Liver (tissue), 9 donors: ENCODE measurements around the gene UBE2K. TPM values are rescaled to one million over a fixed set of nuclear protein-coding genes. Genes with fewer than 3 reads are reported as not detected.
"Not testable (repeated sequence)": the region's sequence is repeated elsewhere in the genome, so short reads cannot be mapped to it uniquely, and the experiment has no call there.

Source experiments
- DNase-seq: peaks from one replicate; pipeline ENCODE4 v3.0.0-alpha.2; 2017; ENCODE audit warnings: low spot score
- H3K27ac ChIP-seq, 2 donors: one replicate each; pipeline ENCODE4 v1.7.0; 2013; ENCODE audit warnings: inconsistent platforms in 2 of 2, low read length in 2 of 2, control low read depth in 1 of 2, low read depth in 1 of 2, mild to moderate bottlenecking in 1 of 2
- H3K27me3 ChIP-seq, 4 donors: one replicate each; pipeline versions ENCODE4 v1.6.1 to v1.7.0; 2013; ENCODE audit warnings: low read length in 3 of 4, inconsistent platforms in 1 of 4, mild to moderate bottlenecking in 1 of 4, moderate library complexity in 1 of 4; ENCODE audit not compliant: control insufficient read depth in 4 of 4, insufficient read depth in 4 of 4
- H3K36me3 ChIP-seq, 4 donors: one replicate each; pipeline versions ENCODE4 v1.6.1 to v1.7.0; 2013; ENCODE audit warnings: low read length in 3 of 4, mild to moderate bottlenecking in 3 of 4, low read depth in 1 of 4, moderate library complexity in 1 of 4; ENCODE audit not compliant: control insufficient read depth in 4 of 4, insufficient read depth in 3 of 4
- H3K4me1 ChIP-seq, 4 donors: one replicate each; pipeline versions ENCODE4 v1.6.1 to v1.7.0; 2013; ENCODE audit warnings: low read length in 3 of 4, mild to moderate bottlenecking in 3 of 4, moderate library complexity in 1 of 4; ENCODE audit not compliant: control insufficient read depth in 4 of 4, insufficient read depth in 4 of 4
- H3K4me3 ChIP-seq, 3 donors: one replicate each; pipeline versions ENCODE4 v1.6.1 to v1.7.0; 2013; ENCODE audit warnings: low read length in 3 of 3, control low read depth in 1 of 3, low read depth in 1 of 3, mild to moderate bottlenecking in 1 of 3
- H3K9ac ChIP-seq, 2 donors: one replicate each; pipeline ENCODE4 v1.7.0; 2013; ENCODE audit warnings: low read length in 2 of 2, mild to moderate bottlenecking in 2 of 2, moderate library complexity in 2 of 2, control low read depth in 1 of 2, low read depth in 1 of 2
- H3K9me3 ChIP-seq, 4 donors: one replicate each; pipeline versions ENCODE4 v1.6.1 to v1.7.0; 2013; ENCODE audit warnings: low read length in 3 of 4; ENCODE audit not compliant: control insufficient read depth in 4 of 4
- FOXA1 ChIP-seq: IDR thresholded peaks from 2 replicates; pipeline ENCODE4 v1.6.1; 2016; ENCODE audit warnings: antibody characterized with exemption
- RAD21 ChIP-seq, 2 donors: IDR thresholded peaks; 2 replicates each; pipeline ENCODE4 v1.6.1; 2016; ENCODE audit warnings: antibody characterized with exemption in 2 of 2, mild to moderate bottlenecking in 2 of 2
- SP1 ChIP-seq: IDR thresholded peaks from 2 replicates; pipeline ENCODE4 v1.6.1; 2018; ENCODE audit warnings: antibody characterized with exemption, mild to moderate bottlenecking
- TAF1 ChIP-seq: conservative IDR thresholded peaks from 2 replicates; pipeline ENCODE4 v1.6.1; 2016; ENCODE audit warnings: antibody characterized with exemption, mild to moderate bottlenecking
- YY1 ChIP-seq: IDR thresholded peaks from 2 replicates; pipeline ENCODE4 v1.6.1; 2016; ENCODE audit warnings: antibody characterized with exemption, mild to moderate bottlenecking
- WGBS: extraction: QIAGEN DNeasy Blood & Tissue Kit; methylation state at CpG from one replicate; pipeline ENCODE4 v1.1.7; 2013; 5-methylcytosine and 5-hydroxymethylcytosine counted together
- polyA plus RNA-seq, 2 donors: library from polyadenylated mRNA; stranded (reverse) in 1 of 2; unstranded in 1 of 2; fragments of 200-250 nt in 1 of 2; fragments of >200 nt in 1 of 2; fragmentation: Nextera tagmentation in 1 of 2; extraction: Ambion mirVana in 1 of 2; gene quantifications; one replicate each; pipeline versions ENCODE4 v1.2.1 to v1.2.3, GENCODE V29; 2013 to 2015
- total RNA-seq, 2 donors: library from RNA; depleted of rRNA; stranded (reverse); fragments of >200 nt; gene quantifications; one replicate each; pipeline ENCODE4 v1.2.3, GENCODE V29; 2014
- TF ChIP-seq, protein P1 (sequence below): IDR thresholded peaks from 2 replicates; pipeline ENCODE4 v1.6.1; 2016; ENCODE audit warnings: antibody characterized with exemption
- TF ChIP-seq, protein P2 (sequence below): IDR thresholded peaks from 2 replicates; pipeline ENCODE4 v1.6.1; 2016; ENCODE audit warnings: antibody characterized with exemption, mild to moderate bottlenecking
- TF ChIP-seq, protein P3 (sequence below): fragments of 150-350 bp; IDR thresholded peaks from 2 replicates; pipeline ENCODE4 v1.5.1; 2017; ENCODE audit warnings: improper control_type of control experiment, low read depth, low read length; ENCODE audit not compliant: missing input control
- TF ChIP-seq, protein P4 (sequence below): IDR thresholded peaks from 2 replicates; pipeline ENCODE4 v1.6.1; 2016; ENCODE audit warnings: antibody characterized with exemption
- donor health status: healthy.
- donor health status: healthy.
- donor health status: healthy.
- donor health status: healthy.
- donor health status: healthy.

The UBE2K gene
- total and polyA plus RNA-seq, 4 donors: 21.5 to 45.3 (median 26.0) TPM

DNA sequence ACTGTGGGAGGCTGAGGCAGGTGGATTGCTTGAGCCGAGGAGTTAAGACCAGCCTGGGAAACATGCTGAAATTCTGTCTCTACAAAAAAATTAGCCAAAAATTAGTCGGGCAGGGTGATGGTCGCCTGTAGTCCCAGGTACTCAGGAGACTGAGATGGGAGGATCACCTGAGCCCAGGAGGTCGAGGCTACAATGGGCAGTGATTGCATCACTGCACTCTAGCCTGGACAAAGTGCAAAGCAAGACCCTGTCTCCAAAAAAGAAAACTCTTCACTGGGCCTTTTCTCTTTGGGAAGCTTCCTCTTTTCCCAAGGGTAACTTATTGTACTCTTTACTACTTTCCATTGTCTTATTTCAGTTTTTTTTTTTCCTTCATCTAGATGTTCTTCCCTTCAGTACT is 88.9 kb downstream of the UBE2K start:
- TF ChIP-seq SP1 (no peak), RAD21 (IDR thresholded peaks at IDR 0.05) (no peak), YY1 (no peak), TAF1 (no peak)
- TF ChIP-seq, protein P1, sequence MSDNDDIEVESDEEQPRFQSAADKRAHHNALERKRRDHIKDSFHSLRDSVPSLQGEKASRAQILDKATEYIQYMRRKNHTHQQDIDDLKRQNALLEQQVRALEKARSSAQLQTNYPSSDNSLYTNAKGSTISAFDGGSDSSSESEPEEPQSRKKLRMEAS: no peak
- no peak overlapping the region for H3K9ac ChIP-seq
- H3K36me3 ChIP-seq: no peaks in the 10 kb centered on the region
- no peaks in the 10 kb centered on the region for H3K4me1 ChIP-seq
- H3K9me3 ChIP-seq: no peaks in the 10 kb centered on the region
- no peak overlapping the region for H3K4me3 ChIP-seq
- no peak for DNase-seq
- no peaks in the 10 kb centered on the region for H3K27me3 ChIP-seq
- H3K27ac ChIP-seq: no peak overlapping the region
- 64% methylated on average over 4 of the region's 4 CpGs for WGBS

DNA sequence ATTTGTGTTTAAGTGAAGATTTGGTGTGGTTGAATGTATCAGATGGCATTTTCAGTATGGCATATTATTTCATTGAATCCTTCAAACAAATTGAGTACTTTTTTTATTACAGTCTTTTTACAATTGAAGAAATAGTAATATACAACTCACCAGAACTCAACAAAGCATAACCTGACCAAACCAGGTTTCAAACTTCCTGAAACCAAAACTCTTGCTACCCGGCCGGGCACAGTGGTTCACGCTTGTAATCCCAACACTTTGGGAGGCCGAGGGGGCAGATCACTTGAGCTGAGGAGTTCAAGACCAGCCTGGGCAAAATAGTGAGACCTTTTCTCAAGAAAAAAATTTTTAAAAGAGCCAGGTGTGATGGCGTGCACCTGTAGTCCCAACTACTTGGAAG is 94.2 kb downstream of the UBE2K start:
- Histone ChIP-seq H3K4me1 (no peaks in the 10 kb centered on the region), H3K36me3 (no peaks in the 10 kb centered on the region), H3K9ac (no peak overlapping the region), H3K27me3 (no peaks in the 10 kb centered on the region), H3K9me3 (no peaks in the 10 kb centered on the region), H3K27ac (no peak overlapping the region), H3K4me3 (no peak overlapping the region)
- no peak for TF ChIP-seq FOXA1
- TF ChIP-seq, protein P1: no peak
- no peak for TF ChIP-seq TAF1
- TF ChIP-seq, protein P2, sequence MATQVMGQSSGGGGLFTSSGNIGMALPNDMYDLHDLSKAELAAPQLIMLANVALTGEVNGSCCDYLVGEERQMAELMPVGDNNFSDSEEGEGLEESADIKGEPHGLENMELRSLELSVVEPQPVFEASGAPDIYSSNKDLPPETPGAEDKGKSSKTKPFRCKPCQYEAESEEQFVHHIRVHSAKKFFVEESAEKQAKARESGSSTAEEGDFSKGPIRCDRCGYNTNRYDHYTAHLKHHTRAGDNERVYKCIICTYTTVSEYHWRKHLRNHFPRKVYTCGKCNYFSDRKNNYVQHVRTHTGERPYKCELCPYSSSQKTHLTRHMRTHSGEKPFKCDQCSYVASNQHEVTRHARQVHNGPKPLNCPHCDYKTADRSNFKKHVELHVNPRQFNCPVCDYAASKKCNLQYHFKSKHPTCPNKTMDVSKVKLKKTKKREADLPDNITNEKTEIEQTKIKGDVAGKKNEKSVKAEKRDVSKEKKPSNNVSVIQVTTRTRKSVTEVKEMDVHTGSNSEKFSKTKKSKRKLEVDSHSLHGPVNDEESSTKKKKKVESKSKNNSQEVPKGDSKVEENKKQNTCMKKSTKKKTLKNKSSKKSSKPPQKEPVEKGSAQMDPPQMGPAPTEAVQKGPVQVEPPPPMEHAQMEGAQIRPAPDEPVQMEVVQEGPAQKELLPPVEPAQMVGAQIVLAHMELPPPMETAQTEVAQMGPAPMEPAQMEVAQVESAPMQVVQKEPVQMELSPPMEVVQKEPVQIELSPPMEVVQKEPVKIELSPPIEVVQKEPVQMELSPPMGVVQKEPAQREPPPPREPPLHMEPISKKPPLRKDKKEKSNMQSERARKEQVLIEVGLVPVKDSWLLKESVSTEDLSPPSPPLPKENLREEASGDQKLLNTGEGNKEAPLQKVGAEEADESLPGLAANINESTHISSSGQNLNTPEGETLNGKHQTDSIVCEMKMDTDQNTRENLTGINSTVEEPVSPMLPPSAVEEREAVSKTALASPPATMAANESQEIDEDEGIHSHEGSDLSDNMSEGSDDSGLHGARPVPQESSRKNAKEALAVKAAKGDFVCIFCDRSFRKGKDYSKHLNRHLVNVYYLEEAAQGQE: no peak
- no peak for TF ChIP-seq RAD21 (IDR thresholded peaks at IDR 0.05)
- TF ChIP-seq, protein P3, sequence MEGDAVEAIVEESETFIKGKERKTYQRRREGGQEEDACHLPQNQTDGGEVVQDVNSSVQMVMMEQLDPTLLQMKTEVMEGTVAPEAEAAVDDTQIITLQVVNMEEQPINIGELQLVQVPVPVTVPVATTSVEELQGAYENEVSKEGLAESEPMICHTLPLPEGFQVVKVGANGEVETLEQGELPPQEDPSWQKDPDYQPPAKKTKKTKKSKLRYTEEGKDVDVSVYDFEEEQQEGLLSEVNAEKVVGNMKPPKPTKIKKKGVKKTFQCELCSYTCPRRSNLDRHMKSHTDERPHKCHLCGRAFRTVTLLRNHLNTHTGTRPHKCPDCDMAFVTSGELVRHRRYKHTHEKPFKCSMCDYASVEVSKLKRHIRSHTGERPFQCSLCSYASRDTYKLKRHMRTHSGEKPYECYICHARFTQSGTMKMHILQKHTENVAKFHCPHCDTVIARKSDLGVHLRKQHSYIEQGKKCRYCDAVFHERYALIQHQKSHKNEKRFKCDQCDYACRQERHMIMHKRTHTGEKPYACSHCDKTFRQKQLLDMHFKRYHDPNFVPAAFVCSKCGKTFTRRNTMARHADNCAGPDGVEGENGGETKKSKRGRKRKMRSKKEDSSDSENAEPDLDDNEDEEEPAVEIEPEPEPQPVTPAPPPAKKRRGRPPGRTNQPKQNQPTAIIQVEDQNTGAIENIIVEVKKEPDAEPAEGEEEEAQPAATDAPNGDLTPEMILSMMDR: no peak
- 95% methylated on average over 5 of the region's 5 CpGs for WGBS
- DNase-seq: no peak

DNA sequence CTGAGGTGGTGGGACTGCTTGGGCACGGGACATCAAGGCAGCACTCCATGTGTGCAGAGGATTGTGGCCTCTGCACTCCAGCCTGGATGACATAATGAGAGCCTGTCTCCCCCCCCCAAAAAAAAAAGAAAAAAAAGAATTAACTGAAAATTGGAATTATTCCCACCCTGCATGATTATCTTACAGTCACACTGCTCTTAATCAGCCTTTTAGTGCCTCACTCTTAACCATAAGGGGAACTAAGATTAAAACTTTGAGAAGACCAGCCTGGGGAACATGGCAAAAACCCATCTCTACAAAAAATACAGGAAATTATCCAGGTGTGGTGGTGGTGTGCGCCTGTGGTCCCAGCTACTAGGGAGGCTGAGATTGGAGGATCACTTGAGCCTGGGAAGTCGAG is 94.6 kb downstream of the UBE2K start:
- 91% methylated on average over 3 of the region's 3 CpGs for WGBS
- Histone ChIP-seq H3K9me3 (no peaks in the 10 kb centered on the region), H3K9ac (no peak overlapping the region), H3K4me1 (no peaks in the 10 kb centered on the region), H3K27me3 (no peaks in the 10 kb centered on the region), H3K36me3 (no peaks in the 10 kb centered on the region), H3K4me3 (no peak overlapping the region), H3K27ac (no peak overlapping the region)
- no peak for DNase-seq
- TF ChIP-seq, protein P4, sequence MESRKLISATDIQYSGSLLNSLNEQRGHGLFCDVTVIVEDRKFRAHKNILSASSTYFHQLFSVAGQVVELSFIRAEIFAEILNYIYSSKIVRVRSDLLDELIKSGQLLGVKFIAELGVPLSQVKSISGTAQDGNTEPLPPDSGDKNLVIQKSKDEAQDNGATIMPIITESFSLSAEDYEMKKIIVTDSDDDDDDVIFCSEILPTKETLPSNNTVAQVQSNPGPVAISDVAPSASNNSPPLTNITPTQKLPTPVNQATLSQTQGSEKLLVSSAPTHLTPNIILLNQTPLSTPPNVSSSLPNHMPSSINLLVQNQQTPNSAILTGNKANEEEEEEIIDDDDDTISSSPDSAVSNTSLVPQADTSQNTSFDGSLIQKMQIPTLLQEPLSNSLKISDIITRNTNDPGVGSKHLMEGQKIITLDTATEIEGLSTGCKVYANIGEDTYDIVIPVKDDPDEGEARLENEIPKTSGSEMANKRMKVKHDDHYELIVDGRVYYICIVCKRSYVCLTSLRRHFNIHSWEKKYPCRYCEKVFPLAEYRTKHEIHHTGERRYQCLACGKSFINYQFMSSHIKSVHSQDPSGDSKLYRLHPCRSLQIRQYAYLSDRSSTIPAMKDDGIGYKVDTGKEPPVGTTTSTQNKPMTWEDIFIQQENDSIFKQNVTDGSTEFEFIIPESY: no peak

DNA sequence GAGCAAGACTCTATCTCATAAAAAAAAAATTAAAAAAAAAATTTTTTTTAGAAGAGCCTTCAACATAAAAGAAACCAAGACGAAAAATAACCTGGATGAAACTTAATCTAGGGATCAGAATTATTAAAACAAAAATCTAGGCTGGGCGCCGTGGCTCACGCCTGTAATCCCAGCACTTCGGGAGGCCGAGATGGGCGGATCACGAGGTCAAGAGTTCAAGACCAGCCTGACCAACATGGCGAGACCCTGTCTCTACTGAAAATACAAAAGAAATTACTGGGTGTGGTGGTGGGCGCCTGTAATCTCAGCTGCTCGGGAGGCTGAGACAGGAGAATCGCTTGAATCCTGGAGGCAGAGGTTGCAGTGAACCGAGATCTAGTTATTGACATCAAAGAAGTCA is 95.0 kb downstream of the UBE2K start:
- H3K36me3 ChIP-seq, H3K4me1 ChIP-seq, H3K27me3 ChIP-seq, H3K27ac ChIP-seq, H3K4me3 ChIP-seq, H3K9me3 ChIP-seq, H3K9ac ChIP-seq, DNase-seq: not testable (repeated sequence)
- 95% methylated on average over 13 of the region's 13 CpGs for WGBS
